Pancreas (tissue), 10 donors: ENCODE data around the gene NXF3. TPM values are rescaled to one million over a fixed set of nuclear protein-coding genes. Genes with fewer than 3 reads are reported as not detected.
"Not testable (repeated sequence)": the region's sequence is repeated elsewhere in the genome, so short reads cannot be mapped to it uniquely, and the experiment has no call there.

Experiments used
- ATAC-seq, 4 donors: fragments of 200-7000 bp; cut with Tn5 transposase; one replicate each; pipeline versions ENCODE4 v1.8.0 to v1.9.1; 2020; ENCODE audit warnings: mild to moderate bottlenecking in 4 of 4, moderate library complexity in 4 of 4
- DNase-seq, 6 donors: peaks; one replicate each; pipeline ENCODE4 v3.0.0-alpha.2; 2020
- FAIRE-seq: peaks from 2 replicates; lab custom pipeline; 2012; peaks lifted over from hg19 to GRCh38; lab: Jason Lieb, UNC
- H3K27ac ChIP-seq, 4 donors: fragments of 200-600 bp; sonication (generic); 1 replicate in 3 of 4; 2 replicates in 1 of 4; pipeline versions ENCODE4 v1.5.0 to v1.8.0; 2020
- H3K27me3 ChIP-seq, 4 donors: fragments of 200-600 bp; one replicate each; pipeline ENCODE4 v1.8.0; 2021
- H3K36me3 ChIP-seq, 3 donors: fragments of 200-600 bp; sonication (generic) in 1 of 3; one replicate each; pipeline versions ENCODE4 v1.5.0 to v1.8.0; 2020 to 2021
- H3K4me1 ChIP-seq, 3 donors: fragments of 200-600 bp; one replicate each; pipeline ENCODE4 v1.8.0; 2021
- H3K4me3 ChIP-seq, 4 donors: fragments of 200-600 bp; sonication (generic) in 2 of 4; one replicate each; pipeline versions ENCODE4 v1.5.0 to v1.8.0; 2020 to 2021
- H3K9me3 ChIP-seq, 4 donors: fragments of 200-600 bp; one replicate each; pipeline ENCODE4 v1.8.0; 2021
- WGBS, 2 donors: extraction: QIAGEN DNeasy Blood & Tissue Kit; methylation state at CpG; one replicate each; pipeline ENCODE4 v1.1.7; 2013; 5-methylcytosine and 5-hydroxymethylcytosine counted together
- intact Hi-C, 3 donors: fragments of 100-400 bp; cut with DNase I; formaldehyde crosslinking; loops; one replicate each; pipeline versions ENCODE4 v1.11.1 to v1.14.2; 2022
- polyA plus RNA-seq, 2 donors: library from polyadenylated mRNA; stranded (reverse); fragments of 200-250 nt; gene quantifications; one replicate each; pipeline ENCODE4 v1.2.3, GENCODE V29; 2013
- total RNA-seq, 6 donors: library from RNA; stranded (reverse); fragmentation: NEBNext Ultra II Directional in 4 of 6; extraction: Animal tissue kit (Norgen Biotek cat#: 25700) in 4 of 6; gene quantifications; one replicate each; pipeline versions ENCODE4 v1.2.1 to v1.2.4, GENCODE V29; 2021 to 2023
- TF ChIP-seq, protein P1 (sequence below), 4 donors: fragments of 200-600 bp; sonication (generic) in 3 of 4; IDR thresholded peaks; one replicate each; pipeline versions ENCODE4 v1.5.0 to v1.8.0; 2021; ENCODE audit warnings: antibody characterized with exemption in 4 of 4
- donor health status: healthy with polysubstance abuse.
- donor health status: DM: no; HTN: no; CAD: no; lungs with moderate emphysema.
- donor health status: DM: no; HTN: no; CAD: no.
- donor health status: control.
- donor health status: control.
- donor health status: Bipolar disorder and iron deficiency.
- donor health status: DM: yes; HTN: yes; CAD: no.
- donor health status: DM: no; HTN: no; CAD: no.
- donor health status: DM: no; HTN: no; CAD: no.
- donor health status: DM: yes; HTN: yes; CAD: no.

The NXF3 gene
- total and polyA plus RNA-seq, 8 donors = 0.14 to 1.3 (median 0.50) TPM; not detected in 2

DNA sequence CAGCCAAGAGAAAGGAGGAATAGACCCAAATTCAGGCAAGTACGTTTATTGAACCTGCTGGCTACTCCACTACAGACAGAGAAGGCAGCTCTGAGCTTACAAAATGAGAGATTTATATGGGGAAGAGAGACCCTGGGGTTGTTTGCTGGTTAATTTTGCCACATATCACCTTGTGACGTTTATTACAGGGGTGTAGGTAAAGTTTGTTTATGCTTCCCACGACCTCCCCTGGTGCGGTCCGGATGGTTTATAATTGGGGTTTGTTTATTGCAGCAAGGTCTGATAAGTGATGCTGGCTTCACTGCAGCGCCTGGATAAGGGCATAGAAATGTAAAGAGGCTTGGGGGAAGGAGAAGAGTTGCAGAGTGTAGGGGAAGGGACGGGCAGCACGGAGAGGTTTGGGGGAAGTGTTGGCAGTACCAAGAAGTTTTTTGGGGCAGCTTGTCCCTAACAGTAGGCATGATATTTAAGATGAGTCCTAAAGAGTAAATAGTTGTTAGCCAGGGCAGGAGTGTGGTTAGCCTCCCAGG lies 41.6 kb downstream of the NXF3 start:
- no peak for FAIRE-seq

DNA sequence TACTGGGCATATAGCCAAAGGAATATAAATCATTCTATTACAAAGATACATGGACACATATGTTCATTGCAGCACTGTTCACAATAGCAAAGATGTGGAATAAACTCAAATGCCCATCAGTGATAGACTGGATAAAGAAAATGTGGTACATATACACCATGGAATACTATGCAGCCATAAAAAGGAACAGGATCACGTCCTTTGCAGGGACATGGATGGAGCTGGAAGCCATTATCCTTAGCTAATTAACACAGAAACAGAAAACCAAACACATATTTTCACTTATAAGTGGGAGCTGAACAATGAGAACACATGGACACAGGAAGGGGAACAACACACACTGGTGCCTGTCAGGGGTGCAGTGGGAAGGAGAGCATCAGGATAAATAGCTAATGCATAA lies 59.6 kb downstream of the NXF3 start:
- H3K36me3 ChIP-seq, H3K4me1 ChIP-seq, H3K27ac ChIP-seq, H3K9me3 ChIP-seq, DNase-seq, FAIRE-seq, intact Hi-C loops, H3K4me3 ChIP-seq, H3K27me3 ChIP-seq, ATAC-seq: not testable (repeated sequence)
- 54 to 67% methylated on average over 1 of the region's 1 CpG for WGBS, 2 donors

More for the DNA sequence above, 41.6 kb downstream of the NXF3 start:
- Histone ChIP-seq H3K4me1 (no peaks in the 10 kb centered on the region), H3K36me3 (no peaks in the 10 kb centered on the region), H3K27ac (no peak overlapping the region), H3K27me3 (peaks cover 0 to 8% (median 0%) of the 10 kb centered on the region in 4 donors), H3K9me3 (no peaks in the 10 kb centered on the region), H3K4me3 (no peak overlapping the region)
- TF ChIP-seq, protein P1, sequence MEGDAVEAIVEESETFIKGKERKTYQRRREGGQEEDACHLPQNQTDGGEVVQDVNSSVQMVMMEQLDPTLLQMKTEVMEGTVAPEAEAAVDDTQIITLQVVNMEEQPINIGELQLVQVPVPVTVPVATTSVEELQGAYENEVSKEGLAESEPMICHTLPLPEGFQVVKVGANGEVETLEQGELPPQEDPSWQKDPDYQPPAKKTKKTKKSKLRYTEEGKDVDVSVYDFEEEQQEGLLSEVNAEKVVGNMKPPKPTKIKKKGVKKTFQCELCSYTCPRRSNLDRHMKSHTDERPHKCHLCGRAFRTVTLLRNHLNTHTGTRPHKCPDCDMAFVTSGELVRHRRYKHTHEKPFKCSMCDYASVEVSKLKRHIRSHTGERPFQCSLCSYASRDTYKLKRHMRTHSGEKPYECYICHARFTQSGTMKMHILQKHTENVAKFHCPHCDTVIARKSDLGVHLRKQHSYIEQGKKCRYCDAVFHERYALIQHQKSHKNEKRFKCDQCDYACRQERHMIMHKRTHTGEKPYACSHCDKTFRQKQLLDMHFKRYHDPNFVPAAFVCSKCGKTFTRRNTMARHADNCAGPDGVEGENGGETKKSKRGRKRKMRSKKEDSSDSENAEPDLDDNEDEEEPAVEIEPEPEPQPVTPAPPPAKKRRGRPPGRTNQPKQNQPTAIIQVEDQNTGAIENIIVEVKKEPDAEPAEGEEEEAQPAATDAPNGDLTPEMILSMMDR (IDR thresholded peaks at IDR 0.05) = no peak
- WGBS, 2 donors = 48 to 52% methylated on average over 8 of the region's 8 CpGs
- ATAC-seq (no peak), DNase-seq (no peak)
- intact Hi-C loops = no loop called here

Other genes starting within 250 kb of the NXF3 start
- gene RAB40AL, start 155.9 kb downstream of the NXF3 start, total RNA-seq = under 1 TPM in 5 of 6 donors, not detected in 1; 0.40 to 0.98 (median 0.65) TPM
- gene RAB40AL, start 155.9 kb downstream of the NXF3 start, polyA plus RNA-seq = under 1 TPM; 0.21 to 0.68 TPM
- 10 to 100 TPM; 13.5 to 43.5 (median 22.3) TPM for gene BEX1, start 29.0 kb downstream of the NXF3 start, total RNA-seq
- 100 to 1,000 TPM in 1 of 2 donors, 10 to 100 TPM in 1; 52.1 to 263 TPM for gene BEX1, start 29.0 kb downstream of the NXF3 start, polyA plus RNA-seq
- 10 to 100 TPM in 3 of 6 donors, 1 to 10 TPM in 3; 7.4 to 18.5 (median 9.7) TPM for gene BEX4, start 122.0 kb upstream of the NXF3 start, total RNA-seq
- 10 to 100 TPM; 24.9 to 89.2 TPM for gene BEX4, start 122.0 kb upstream of the NXF3 start, polyA plus RNA-seq
- gene TCEAL8, start 162.0 kb upstream of the NXF3 start, total RNA-seq = 10 to 100 TPM; 16.8 to 25.7 (median 21.6) TPM
- 10 to 100 TPM; 25.5 to 56.6 TPM for gene TCEAL8, start 162.0 kb upstream of the NXF3 start, polyA plus RNA-seq
- gene TCEAL5, start 183.6 kb upstream of the NXF3 start, total RNA-seq = under 1 TPM in 4 of 6 donors, not detected in 2; 0.16 to 0.47 (median 0.31) TPM
- 1 to 10 TPM; 1.1 to 5.7 TPM for gene TCEAL5, start 183.6 kb upstream of the NXF3 start, polyA plus RNA-seq
- gene BEX2, start 217.8 kb upstream of the NXF3 start, total RNA-seq = 10 to 100 TPM; 11.2 to 19.0 (median 13.8) TPM
- 100 to 1,000 TPM in 1 of 2 donors, 10 to 100 TPM in 1; 24.0 to 113 TPM for gene BEX2, start 217.8 kb upstream of the NXF3 start, polyA plus RNA-seq
- 1 to 10 TPM in 2 of 6 donors, under 1 TPM in 4; 0.12 to 1.3 (median 0.34) TPM for gene TCEAL7, start 237.1 kb upstream of the NXF3 start, total RNA-seq
- gene TCEAL7, start 237.1 kb upstream of the NXF3 start, polyA plus RNA-seq = 1 to 10 TPM in 1 of 2 donors, under 1 TPM in 1; 0.72 to 2.6 TPM